ENCODE results near the gene SERGEF.
"Not testable (repeated sequence)": the region's sequence is repeated elsewhere in the genome, so short reads cannot be mapped to it uniquely, and the experiment has no call there.

Gene SERGEF

GRCh38 chr11:17898782-17899181, 114.1 kb downstream of the SERGEF start:
- no peak for DNase-seq

DNA sequence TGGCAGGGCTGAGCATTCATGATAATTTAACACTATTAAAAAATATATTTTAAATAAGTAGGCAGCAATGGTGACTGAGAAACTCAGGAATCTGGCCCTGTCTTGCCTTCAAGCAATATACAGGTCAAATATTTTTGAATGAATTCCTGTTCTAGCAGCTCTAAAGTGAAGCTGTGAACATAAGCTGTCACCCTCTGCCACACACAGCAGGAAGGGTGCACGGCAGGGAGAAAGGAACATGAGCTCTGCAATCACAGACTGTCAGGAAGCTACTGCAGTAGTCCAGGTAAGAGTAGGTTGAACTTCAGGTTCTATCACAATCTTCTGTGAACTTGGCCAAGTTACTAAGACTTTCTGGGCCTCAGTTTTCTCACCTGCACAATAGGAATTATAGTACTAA, 114.8 kb downstream of the SERGEF start:
- no peak for DNase-seq

- DNase-seq = no peak
Measured at GRCh38 chr11:17897495-17897894, 115.4 kb downstream of the SERGEF start.

GRCh38 chr11:17896496-17897151, 116.2 kb downstream of the SERGEF start:
- not testable (repeated sequence) for DNase-seq

- DNase-seq = no peak
Measured at GRCh38 chr11:17894929-17895658, 117.8 kb downstream of the SERGEF start.

DNA sequence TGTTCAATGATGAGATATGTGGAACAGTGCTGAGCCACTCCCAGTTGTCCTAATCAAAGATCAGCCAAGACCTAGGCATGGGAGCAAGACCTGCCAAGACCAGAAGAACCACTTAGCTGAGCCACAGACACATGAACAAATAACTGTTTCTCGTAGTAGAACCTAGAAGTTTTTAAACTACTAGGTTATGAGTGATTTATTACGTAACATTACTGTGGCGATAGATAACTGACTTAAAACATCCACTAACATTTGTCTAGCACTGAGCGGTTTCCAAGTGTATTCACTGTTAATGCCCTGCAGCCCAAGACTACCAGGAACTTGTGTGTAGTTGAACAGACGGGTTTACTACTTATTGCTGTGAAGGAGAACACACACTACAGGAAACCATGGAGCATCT, 120.4 kb downstream of the SERGEF start:
- no peak for DNase-seq

GRCh38 chr11:17890325-17890724, 122.5 kb downstream of the SERGEF start:
- DNase-seq = no peak

- no peak for DNase-seq
Measured at GRCh38 chr11:17887779-17888178, 125.1 kb downstream of the SERGEF start.

DNA sequence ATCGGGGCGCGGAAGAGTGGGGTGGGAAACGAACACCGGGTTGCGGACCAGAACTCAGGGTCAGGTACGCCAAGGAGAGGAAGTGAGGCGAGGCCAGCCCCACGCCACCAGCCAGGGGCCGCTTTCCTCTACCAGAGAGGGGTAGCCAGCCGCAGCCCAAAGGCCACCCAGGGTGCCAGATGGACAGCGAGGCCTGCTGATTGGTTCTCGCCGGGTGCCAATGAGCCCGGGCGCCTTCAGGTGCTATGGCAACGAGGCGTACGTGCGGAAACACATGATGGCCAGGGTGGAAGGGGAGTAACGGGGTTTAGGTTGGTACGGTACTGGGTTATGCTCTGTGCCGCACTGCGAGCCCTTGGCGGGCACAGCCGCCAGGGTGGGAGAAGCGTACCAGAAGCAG, 128.9 kb downstream of the SERGEF start:
- no peak for DNase-seq

DNA sequence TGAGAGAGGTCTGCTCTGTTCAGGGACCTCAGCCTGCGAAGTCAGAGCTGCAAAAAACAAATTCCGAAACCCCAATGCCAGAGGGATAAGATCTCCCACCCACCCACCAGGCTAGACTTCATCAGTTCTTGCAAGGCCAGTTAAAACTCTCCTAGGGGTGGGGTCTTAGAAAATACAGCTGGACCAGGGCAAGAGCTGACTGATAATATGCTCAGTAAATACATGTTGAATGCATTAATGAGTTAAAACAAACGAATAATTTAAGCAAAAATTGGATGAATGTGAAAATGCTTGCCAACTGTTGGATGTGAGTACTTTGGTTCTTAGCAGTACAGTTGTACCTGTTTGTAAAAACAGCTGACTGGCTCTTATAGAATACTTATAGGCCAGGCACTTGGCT, 129.8 kb downstream of the SERGEF start:
- DNase-seq = no peak

DNA sequence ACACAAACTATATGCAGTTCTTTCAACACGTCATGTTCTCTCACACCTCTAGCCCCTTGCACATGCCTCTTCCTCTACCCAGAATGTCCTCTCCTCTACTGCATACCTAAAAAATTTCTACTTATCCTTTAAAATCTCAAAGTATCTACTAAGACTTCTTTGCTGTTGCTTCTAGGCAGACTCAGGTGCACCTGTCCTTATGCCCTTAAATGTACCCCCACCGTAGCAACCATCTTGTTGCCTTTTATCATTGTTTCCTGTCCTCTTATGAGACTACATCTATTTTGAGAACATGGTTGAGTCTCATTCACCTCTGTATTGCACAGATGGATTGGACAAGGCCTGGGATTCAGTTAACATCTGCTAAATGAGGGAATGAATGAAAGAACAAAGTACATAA, 134.1 kb downstream of the SERGEF start:
- DNase-seq = no peak

DNA sequence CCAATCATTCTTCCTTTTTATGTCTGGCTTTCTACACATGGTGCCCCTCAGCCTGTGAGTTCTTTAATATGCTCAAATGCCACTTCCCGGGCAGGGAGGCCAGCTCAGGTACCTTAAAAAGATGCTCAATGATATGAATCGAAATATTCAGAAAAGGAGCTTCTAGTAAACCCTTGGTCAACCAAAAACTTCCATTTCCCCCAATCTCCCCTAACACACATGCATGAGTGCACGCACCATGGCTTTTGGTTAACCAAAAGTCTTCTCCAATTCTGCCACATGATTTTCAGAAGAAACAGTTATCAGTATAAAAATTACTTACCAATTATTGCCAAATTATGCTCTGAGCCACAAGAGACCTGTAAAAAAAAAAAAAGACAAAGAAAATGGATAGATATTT, 135.0 kb downstream of the SERGEF start:
- no peak for DNase-seq

DNA sequence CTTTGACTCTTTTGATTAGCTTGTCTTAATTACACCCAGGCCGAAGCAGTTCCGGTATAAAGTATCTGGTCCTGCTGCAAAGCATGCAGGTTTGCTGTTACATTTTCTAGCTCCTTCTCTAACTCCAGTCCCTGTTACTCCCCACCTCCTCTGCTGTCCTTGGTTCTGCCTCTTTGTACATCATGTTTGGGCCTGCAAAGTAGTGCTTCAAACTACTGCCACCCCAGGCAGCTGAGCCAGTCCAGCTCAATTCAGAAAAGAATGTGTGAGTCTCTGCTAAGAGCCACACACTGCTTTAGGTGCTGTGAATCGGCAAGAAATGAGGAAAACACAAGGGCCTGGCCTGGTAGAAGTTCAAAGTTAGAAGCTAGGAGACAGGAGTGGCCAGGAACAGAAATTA, 136.0 kb downstream of the SERGEF start:
- DNase-seq = no peak

- DNase-seq = no peak
Measured at GRCh38 chr11:17875891-17876290, 137.0 kb downstream of the SERGEF start.

DNA sequence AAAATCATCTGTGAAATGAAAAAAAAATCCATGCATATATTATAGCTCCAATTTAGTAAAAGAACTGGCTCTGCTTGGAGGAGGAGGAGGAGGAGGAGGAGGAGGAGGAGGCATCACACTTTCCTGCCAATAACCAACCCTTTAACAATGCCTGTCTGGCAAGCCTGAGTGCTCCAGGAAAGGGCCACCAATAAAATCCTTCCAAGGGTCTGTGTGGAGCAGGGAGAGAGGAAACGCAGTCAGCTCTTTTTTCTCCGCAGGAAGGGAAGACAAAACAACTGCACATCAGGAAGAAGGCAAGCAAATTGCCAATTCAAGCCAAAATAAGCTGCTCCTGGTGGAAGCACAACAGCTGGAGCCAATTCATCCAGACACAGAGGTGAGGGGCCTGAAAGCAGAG, 139.3 kb downstream of the SERGEF start:
- DNase-seq = no peak

- DNase-seq = not testable (repeated sequence)
Measured at GRCh38 chr11:17868398-17868797, 144.4 kb downstream of the SERGEF start.

DNA sequence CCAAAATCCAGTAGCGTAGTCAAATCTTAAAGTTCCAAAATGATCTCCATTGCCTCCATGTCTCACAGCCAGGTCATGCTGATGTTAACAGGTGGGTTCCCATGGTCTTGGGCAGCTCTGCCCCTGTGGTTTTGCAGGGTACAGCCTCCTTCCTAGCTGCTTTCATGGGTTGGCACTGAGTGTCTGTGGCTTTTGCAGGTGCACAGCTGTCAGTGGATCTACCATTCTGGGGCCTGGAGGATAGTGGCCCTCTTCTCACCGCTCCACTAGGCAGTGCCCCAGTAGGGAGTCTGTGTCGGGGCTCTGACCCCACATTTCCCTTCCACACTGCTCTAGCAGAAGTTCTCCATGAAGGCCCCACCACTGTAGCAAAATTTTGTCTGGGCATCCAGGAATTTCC, 145.5 kb downstream of the SERGEF start:
- DNase-seq = no peak

- no peak for DNase-seq
Measured at GRCh38 chr11:17865765-17866428, 146.9 kb downstream of the SERGEF start.

- DNase-seq = no peak
Measured at GRCh38 chr11:17864478-17864941, 148.3 kb downstream of the SERGEF start.

GRCh38 chr11:17861036-17861755, 151.7 kb downstream of the SERGEF start:
- no peak for DNase-seq

DNA sequence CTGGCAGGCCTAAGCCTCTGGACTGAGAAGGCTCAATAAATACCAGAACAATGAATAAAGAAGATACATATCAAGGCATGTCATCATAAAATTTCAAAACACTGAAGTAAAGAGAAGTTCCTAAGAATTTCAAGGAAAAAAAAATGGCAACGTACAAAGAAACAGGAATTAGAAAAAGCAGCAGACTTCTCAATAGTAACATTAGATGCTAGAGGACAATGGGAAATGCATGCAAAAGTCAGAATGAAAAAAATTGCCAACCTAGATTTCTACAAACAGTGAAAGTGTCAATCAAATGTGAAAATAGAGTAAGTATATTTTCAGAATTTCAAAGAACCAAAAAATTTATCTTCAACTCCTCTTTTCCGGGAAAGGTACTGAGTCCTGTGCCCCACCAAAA, 153.3 kb downstream of the SERGEF start:
- no peak for DNase-seq

- DNase-seq = no peak
Measured at GRCh38 chr11:17855531-17856290, 157.1 kb downstream of the SERGEF start.

DNA sequence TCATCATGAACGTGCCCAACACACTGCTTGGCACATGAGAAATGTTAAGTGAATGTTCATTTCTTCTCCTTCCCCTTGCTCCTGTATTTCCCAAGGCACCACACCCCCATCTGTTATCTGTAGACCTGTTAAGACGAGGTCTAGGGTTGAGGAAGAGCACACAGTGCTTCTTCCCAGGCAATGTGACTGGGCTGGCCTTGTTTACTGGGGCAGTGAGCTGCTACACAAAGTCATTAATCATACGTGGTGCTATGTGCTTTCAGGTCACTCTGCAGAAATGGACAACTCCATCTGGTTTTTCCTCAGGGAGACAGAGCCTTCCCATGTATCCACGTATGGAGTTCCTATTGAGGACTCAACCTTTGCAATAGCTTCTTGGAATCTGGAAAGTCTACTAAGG, 159.6 kb downstream of the SERGEF start:
- no peak for DNase-seq
